K562 (cell line): Measurements from ENCODE around the gene KRTAP10-4. TPM values are rescaled to one million over a fixed set of nuclear protein-coding genes. Genes with fewer than 3 reads are reported as not detected.
"Not testable (repeated sequence)": the region's sequence is repeated elsewhere in the genome, so short reads cannot be mapped to it uniquely, and the experiment has no call there.

Experiments used
- ATAC-seq: fragments of 200-7000 bp; cut with Tn5 transposase; 3 replicates; pipeline ENCODE4 v1.9.1; 2020; ENCODE audit warnings: moderate library complexity
- BruUV-seq: library from RNA; stranded (reverse); fragments of 400-500 nt; replicated peaks from 2 replicates; lab custom pipeline; 2021; lab: Mats Ljungman, UMichigan
- CTCF ChIA-PET: fragments of 300-600 bp; formaldehyde crosslinking; extraction: SDS; loops from one replicate; lab custom pipeline; 2021; ENCODE audit warnings: low intra/inter-chr PET ratio; lab: Yijun Ruan, JAX
- POLR2A ChIA-PET: fragments of 300-600, 350-650 bp; sonication (Branson Sonifier 250); formaldehyde crosslinking; extraction: SDS; loops from one replicate; lab custom pipeline; 2021; ENCODE audit warnings: antibody characterized with exemption, inconsistent platforms; lab: Yijun Ruan, JAX
- DNase-seq, 4 experiments: peaks; one replicate each; pipeline versions ENCODE4 v3.0.0 to v3.0.0-alpha.2; 2011 to 2018; ENCODE audit warnings: low spot score in 3 of 4, mixed read lengths in 3 of 4; ENCODE audit errors: extremely low read depth in 1 of 4
- FAIRE-seq: peaks from 2 replicates; lab custom pipeline; 2011; peaks lifted over from hg19 to GRCh38; lab: Jason Lieb, UNC
- H2AFZ ChIP-seq: 2 replicates; pipeline ENCODE4 v1.6.0; 2011; ENCODE audit warnings: low read depth, low read length, control low read depth, inconsistent platforms
- H3K27ac ChIP-seq: fragments of 200-600 bp; 3 replicates; pipeline ENCODE4 v1.8.0; 2011; ENCODE audit warnings: low read depth, mild to moderate bottlenecking, control low read depth, inconsistent platforms, low read length, moderate library complexity, mixed read lengths; ENCODE audit errors: extremely low read depth
- H3K27me3 ChIP-seq, 2 experiments: fragments of 300-600 bp in 1 of 2; 2 replicates in 1 of 2; 3 replicates in 1 of 2; pipeline versions ENCODE4 v1.6.0 to v1.8.0; 2011; ENCODE audit warnings: inconsistent platforms in 2 of 2, low read length in 2 of 2, mild to moderate bottlenecking in 1 of 2, mixed read lengths in 1 of 2, moderate library complexity in 1 of 2; ENCODE audit not compliant: control insufficient read depth in 2 of 2, insufficient read depth in 2 of 2
- H3K36me3 ChIP-seq: fragments of 300-600 bp; 3 replicates; pipeline ENCODE4 v1.8.0; 2011; ENCODE audit warnings: mild to moderate bottlenecking, low read length, inconsistent platforms; ENCODE audit not compliant: control insufficient read depth, insufficient read depth
- H3K4me1 ChIP-seq, 2 experiments: fragments of 200-600 bp in 1 of 2; replicated peaks in 1 of 2; 2 replicates in 1 of 2; 3 replicates in 1 of 2; pipeline versions ENCODE4 v1.5.1 to v1.8.0; 2011; ENCODE audit warnings: inconsistent platforms in 2 of 2, low read length in 2 of 2, mild to moderate bottlenecking in 1 of 2, mixed read lengths in 1 of 2, moderate library complexity in 1 of 2; ENCODE audit not compliant: control insufficient read depth in 2 of 2, insufficient read depth in 2 of 2
- H3K4me2 ChIP-seq: 2 replicates; pipeline ENCODE4 v1.6.1; 2011; ENCODE audit warnings: low read length, control low read depth, inconsistent platforms, mixed read lengths; ENCODE audit not compliant: insufficient read depth
- H3K4me3 ChIP-seq: fragments of 200-600 bp; sonication (generic), shearing (Covaris generic); 2 replicates; pipeline ENCODE4 v1.5.1; 2016; ENCODE audit warnings: control low read depth, inconsistent platforms
- H3K79me2 ChIP-seq: fragments of 200-600 bp; 3 replicates; pipeline ENCODE4 v1.8.0; 2011; ENCODE audit warnings: low read length, inconsistent platforms; ENCODE audit not compliant: control insufficient read depth, insufficient read depth
- H3K9ac ChIP-seq, 2 experiments: 2 replicates each; pipeline versions ENCODE4 v1.6.0 to v1.6.1; 2011; ENCODE audit warnings: low read depth in 2 of 2, low read length in 2 of 2, control low read depth in 1 of 2, inconsistent platforms in 1 of 2, mild to moderate bottlenecking in 1 of 2, mixed read lengths in 1 of 2; ENCODE audit not compliant: insufficient read depth in 1 of 2
- H3K9me1 ChIP-seq: one replicate; pipeline ENCODE4 v1.6.0; 2011; ENCODE audit warnings: inconsistent platforms, mild to moderate bottlenecking, low read length, moderate library complexity; ENCODE audit not compliant: control insufficient read depth, insufficient read depth
- H3K9me3 ChIP-seq: replicated peaks from 2 replicates; pipeline ENCODE4 v1.5.1; 2011; ENCODE audit warnings: low read depth, low read length, inconsistent platforms; ENCODE audit not compliant: control insufficient read depth, insufficient read depth
- H4K20me1 ChIP-seq: replicated peaks from 2 replicates; pipeline ENCODE4 v1.6.1; 2011; ENCODE audit warnings: low read length, inconsistent platforms, mixed read lengths; ENCODE audit not compliant: control insufficient read depth, insufficient read depth
- CBX3 ChIP-seq, 2 experiments: IDR thresholded peaks; 1 replicate in 1 of 2; 2 replicates in 1 of 2; pipeline ENCODE4 v1.6.1; 2012; ENCODE audit warnings: inconsistent platforms in 2 of 2, low read length in 2 of 2, borderline replicate concordance in 1 of 2, control low read depth in 1 of 2
- KAT2B ChIP-seq: IDR thresholded peaks from one replicate; pipeline ENCODE4 v1.6.1; 2012; ENCODE audit warnings: low read depth, mild to moderate bottlenecking, control low read depth, inconsistent platforms, low read length, moderate library complexity
- KDM2B ChIP-seq: fragments of 250-450 bp; sonication (Bioruptor Pico); IDR thresholded peaks from 2 replicates; pipeline ENCODE4 v1.8.0; 2021; ENCODE audit warnings: mild to moderate bottlenecking, moderate library complexity
- MCM3 ChIP-seq: fragments of 450-650 bp; IDR thresholded peaks from 2 replicates; pipeline ENCODE4 v1.6.1; 2016
- POLR2A ChIP-seq: fragments of 450-650 bp; conservative IDR thresholded peaks from 2 replicates; pipeline ENCODE4 v1.6.1; 2016
- RFX1 ChIP-seq: fragments of 450-650 bp; IDR thresholded peaks from 2 replicates; pipeline ENCODE4 v1.6.1; 2016; ENCODE audit warnings: mild to moderate bottlenecking, moderate library complexity
- WGBS: fragments of 100-300 bp; shearing (Covaris generic); methylation state at CpG from one replicate; pipeline ENCODE4 v1.1.6; 2016; ENCODE audit warnings: low coverage, mixed read lengths; ENCODE audit not compliant: insufficient coverage; ENCODE audit errors: missing lambda C conversion rate; 5-methylcytosine and 5-hydroxymethylcytosine counted together
- in situ Hi-C: fragments of 300-500 bp; cut with MboI; formaldehyde crosslinking; loops from 4 replicates; pipeline ENCODE4 v1.15.0; 2018; ENCODE audit warnings: inconsistent platforms, mixed read lengths
- intact Hi-C: fragments of 100-400 bp; cut with micrococcal nuclease; formaldehyde crosslinking; loops from 2 replicates; pipeline ENCODE4 v1.14.2; 2022
- polyA plus RNA-seq, 8 experiments: library from polyadenylated mRNA; depleted of rRNA in 4 of 8; stranded (reverse) in 5 of 8; unstranded in 3 of 8; fragments of >200 nt; fragmentation: Nextera tagmentation in 2 of 8; fragmentation: Illumina TruSeq in 1 of 8; extraction: Ambion mirVana in 2 of 8; extraction: Trizol in 1 of 8; gene quantifications; 2 replicates each; pipeline versions ENCODE4 v1.2.1 to v1.2.3, GENCODE V29; 2011 to 2014; ENCODE audit warnings: inconsistent platforms in 1 of 8, missing spikeins in 1 of 8
- total RNA-seq, 7 experiments: library from RNA; depleted of rRNA in 6 of 7; stranded (reverse); fragments of >200 nt in 6 of 7; fragmentation: Illumina TruSeq in 2 of 7; extraction: Trizol in 2 of 7; gene quantifications; 2 replicates each; pipeline versions ENCODE4 v1.2.1 to v1.2.3, GENCODE V29; 2011 to 2021; ENCODE audit warnings: low replicate concordance in 1 of 7
- TF ChIP-seq, protein P1 (sequence below), 2 experiments: fragments of 450-650 bp in 1 of 2; sonication (generic) in 1 of 2; formaldehyde crosslinking; conservative IDR thresholded peaks; 2 replicates each; pipeline versions ENCODE4 v1.4.0 to v1.8.1; 2020 to 2022; ENCODE audit warnings: mild to moderate bottlenecking in 1 of 2, missing genetic modification reagents in 1 of 2

Gene KRTAP10-4
- total and polyA plus RNA-seq, 9 of the 15 experiments (the other 6 are each of a cell fraction or from before 2014, with no cell fraction given) = not detected

GRCh38 chr21:44590311-44590721, 16.8 kb downstream of the KRTAP10-4 start:
- no peaks in the 10 kb centered on the region for H3K79me2 ChIP-seq
- H3K9me3 ChIP-seq = no peaks in the 10 kb centered on the region; the same call in 1 of the 2 replicates
- WGBS = 3% methylated on average over 7 of the region's 10 CpGs
- H3K4me3 ChIP-seq = no peak overlapping the region
- intact Hi-C loops = no loop called here
- TF ChIP-seq RFX1 (no peak), CBX3 (IDR thresholded peaks at IDR 0.05; ENCODE audit: borderline replicate concordance in 1 of 2, low read length in 2 of 2) (no peak), KAT2B (no peak), POLR2A (no peak), KDM2B (CRISPR knock-in tag) (no peak), MCM3 (no peak)
- TF ChIP-seq, protein P1, sequence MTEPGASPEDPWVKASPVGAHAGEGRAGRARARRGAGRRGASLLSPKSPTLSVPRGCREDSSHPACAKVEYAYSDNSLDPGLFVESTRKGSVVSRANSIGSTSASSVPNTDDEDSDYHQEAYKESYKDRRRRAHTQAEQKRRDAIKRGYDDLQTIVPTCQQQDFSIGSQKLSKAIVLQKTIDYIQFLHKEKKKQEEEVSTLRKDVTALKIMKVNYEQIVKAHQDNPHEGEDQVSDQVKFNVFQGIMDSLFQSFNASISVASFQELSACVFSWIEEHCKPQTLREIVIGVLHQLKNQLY (CRISPR knock-in tag; conservative IDR thresholded peaks at IDR 0.05) = no peak
- H3K27ac ChIP-seq = no peak overlapping the region
- ChIA-PET CTCF (no interaction called here), POLR2A (interaction anchor here (0.5 to 0.6 kb wide), 3 partner anchors 61 to 522 kb away, joined by 3 to 4 read pairs (median 3); no protein-coding TSS in a partner anchor)
- ATAC-seq (no peak), DNase-seq (no peak), FAIRE-seq (no peak)
- in situ Hi-C loops = no loop called here
- no peaks in the 10 kb centered on the region for H4K20me1 ChIP-seq
- BruUV-seq = no TSS peak
- H3K4me2 ChIP-seq = no peak overlapping the region
- H3K9me1 ChIP-seq = no peaks in the 10 kb centered on the region
- H3K36me3 ChIP-seq = no peaks in the 10 kb centered on the region
- H3K4me1 ChIP-seq = peaks cover 22 to 37% of the 10 kb centered on the region in 2 experiments
- H3K27me3 ChIP-seq = peaks cover 0 to 9% of the 10 kb centered on the region in 2 experiments; a peak in 1 of 5 replicates
- peak overlapping the region in 1 of 2 experiments; percentile 68; a peak in 1 of 4 replicates for H3K9ac ChIP-seq
- H2AFZ ChIP-seq = no peak overlapping the region

DNA sequence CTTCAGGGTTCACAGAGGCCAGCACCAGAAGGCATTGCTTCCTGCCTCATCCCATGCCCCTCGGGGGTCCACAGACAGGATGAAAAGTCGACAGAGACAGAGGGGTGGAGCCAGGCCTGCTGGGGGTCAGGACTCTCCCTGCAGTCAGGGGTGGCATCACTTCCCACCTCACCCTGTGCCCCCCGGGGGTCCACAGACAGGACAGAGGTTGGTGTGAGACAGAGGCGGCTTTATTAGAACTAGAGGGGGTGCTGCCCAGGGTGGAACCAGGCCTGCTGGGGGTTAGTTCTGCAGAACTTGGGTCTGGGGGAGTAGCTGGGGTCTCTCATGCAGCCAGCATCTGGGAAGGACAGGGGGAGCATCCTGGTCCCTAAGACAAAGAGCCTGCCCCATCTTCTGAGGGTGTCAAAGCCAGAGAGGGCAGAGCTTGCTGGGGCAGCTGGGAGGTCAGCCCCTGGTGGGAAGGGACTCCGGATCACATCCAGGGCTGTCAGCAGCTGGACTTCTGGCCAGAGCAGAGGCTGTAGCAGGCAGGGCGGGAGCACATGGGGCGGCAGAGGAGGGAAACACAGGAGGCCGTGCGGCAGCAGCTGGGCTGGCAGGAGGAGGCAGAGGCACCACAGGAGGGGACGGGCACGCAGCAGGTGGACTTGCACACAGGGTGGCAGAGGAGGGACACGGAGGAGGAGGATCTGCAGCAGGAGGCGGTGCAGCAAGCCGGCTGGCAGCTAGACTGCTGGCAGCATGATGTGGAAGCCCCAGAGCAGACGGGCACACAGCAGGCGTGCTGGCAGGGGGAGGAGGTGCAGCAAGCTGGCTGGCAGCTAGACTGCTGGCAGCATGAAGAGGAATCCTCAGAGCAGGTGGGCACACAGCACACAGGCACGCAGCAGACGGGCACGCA, 17.6 kb downstream of the KRTAP10-4 start:
- H3K79me2 ChIP-seq, H3K9me1 ChIP-seq, H3K4me2 ChIP-seq, H3K36me3 ChIP-seq, H3K4me3 ChIP-seq, H3K9ac ChIP-seq, in situ Hi-C loops, H3K27ac ChIP-seq, intact Hi-C loops, FAIRE-seq, H4K20me1 ChIP-seq, H3K9me3 ChIP-seq, CTCF ChIA-PET, H2AFZ ChIP-seq, ATAC-seq, BruUV-seq, DNase-seq: not testable (repeated sequence)
- peaks cover 24 to 37% of the 10 kb centered on the region in 2 experiments for H3K4me1 ChIP-seq
- POLR2A ChIA-PET = interaction anchor here (0.5 to 0.6 kb wide), 2 partner anchors 61 to 523 kb away, joined by 3 to 4 read pairs; no protein-coding TSS in a partner anchor
- H3K27me3 ChIP-seq = peaks cover 0 to 11% of the 10 kb centered on the region in 2 experiments; a peak in 1 of 5 replicates
- WGBS = 6% methylated on average over 13 of the region's 19 CpGs

GRCh38 chr21:44591801-44592130, 18.2 kb downstream of the KRTAP10-4 start:
- BruUV-seq, H3K9me3 ChIP-seq, H3K9me1 ChIP-seq, FAIRE-seq, H3K79me2 ChIP-seq, in situ Hi-C loops, CTCF ChIA-PET, H3K27ac ChIP-seq, H3K36me3 ChIP-seq, intact Hi-C loops, H4K20me1 ChIP-seq, H3K4me2 ChIP-seq, DNase-seq, H3K4me3 ChIP-seq, H3K9ac ChIP-seq, ATAC-seq, H2AFZ ChIP-seq: not testable (repeated sequence)
- POLR2A ChIA-PET = interaction anchor here (1.2 kb wide), 1 partner anchor 18 kb away, joined by 5 read pairs; the partner anchor contains the start of gene KRTAP10-4
- no CpG with 5 or more reads among the region's 4 CpGs for WGBS
- peaks cover 24 to 37% of the 10 kb centered on the region in 2 experiments for H3K4me1 ChIP-seq
- H3K27me3 ChIP-seq = peaks cover 0 to 15% of the 10 kb centered on the region in 2 experiments; a peak in 1 of 5 replicates
